ENCODE measurements around the gene HMCN1.

DNA sequence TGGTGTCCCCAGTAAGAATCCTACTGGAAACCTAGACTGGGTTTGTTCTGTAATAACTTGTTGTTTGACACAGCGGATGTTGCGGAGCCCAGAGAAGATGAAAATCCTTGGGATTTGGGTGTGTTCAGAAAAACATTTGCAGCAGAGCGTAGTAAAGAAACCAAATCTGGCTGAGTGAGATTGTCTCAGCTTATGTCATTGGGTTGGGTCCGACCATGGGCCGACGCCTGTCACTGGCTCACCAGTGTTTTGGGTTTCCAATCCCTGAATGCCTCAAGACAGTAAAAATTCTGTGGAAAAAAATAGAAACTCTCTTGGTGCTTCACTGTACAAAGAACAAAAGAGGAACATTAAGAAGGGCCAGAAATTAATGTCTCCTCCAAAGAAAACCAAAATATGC lies 494.6 kb downstream of the HMCN1 start:
- TF ChIP-seq CTCF (IDR thresholded peaks at IDR 0.05): no peak
- TF ChIP-seq POLR2A (IDR thresholded peaks at IDR 0.05): no peak

All from thyroid gland (tissue), 4 donors.